ENCODE data around the gene MBD3L3.

GRCh38 chr19:7010722-7011593 is 47.5 kb downstream of the MBD3L3 start:
- no peak for TF ChIP-seq POLR2AphosphoS5 (IDR thresholded peaks at IDR 0.05; ENCODE audit: low read length)
- TF ChIP-seq, protein P1, sequence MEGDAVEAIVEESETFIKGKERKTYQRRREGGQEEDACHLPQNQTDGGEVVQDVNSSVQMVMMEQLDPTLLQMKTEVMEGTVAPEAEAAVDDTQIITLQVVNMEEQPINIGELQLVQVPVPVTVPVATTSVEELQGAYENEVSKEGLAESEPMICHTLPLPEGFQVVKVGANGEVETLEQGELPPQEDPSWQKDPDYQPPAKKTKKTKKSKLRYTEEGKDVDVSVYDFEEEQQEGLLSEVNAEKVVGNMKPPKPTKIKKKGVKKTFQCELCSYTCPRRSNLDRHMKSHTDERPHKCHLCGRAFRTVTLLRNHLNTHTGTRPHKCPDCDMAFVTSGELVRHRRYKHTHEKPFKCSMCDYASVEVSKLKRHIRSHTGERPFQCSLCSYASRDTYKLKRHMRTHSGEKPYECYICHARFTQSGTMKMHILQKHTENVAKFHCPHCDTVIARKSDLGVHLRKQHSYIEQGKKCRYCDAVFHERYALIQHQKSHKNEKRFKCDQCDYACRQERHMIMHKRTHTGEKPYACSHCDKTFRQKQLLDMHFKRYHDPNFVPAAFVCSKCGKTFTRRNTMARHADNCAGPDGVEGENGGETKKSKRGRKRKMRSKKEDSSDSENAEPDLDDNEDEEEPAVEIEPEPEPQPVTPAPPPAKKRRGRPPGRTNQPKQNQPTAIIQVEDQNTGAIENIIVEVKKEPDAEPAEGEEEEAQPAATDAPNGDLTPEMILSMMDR (IDR thresholded peaks at IDR 0.05 in 2 of 3, conservative IDR thresholded peaks at IDR 0.05 in 1 of 3; ENCODE audit: control insufficient read depth in 2 of 3, extremely low read depth in 1 of 3, insufficient read depth in 1 of 3, low read depth in 3 of 3, low read length in 3 of 3), result no peak

All from GM12878 (cell line).